Osteoblast (primary cell): ENCODE results near the gene ZKSCAN3. TPM values are rescaled to one million over a fixed set of nuclear protein-coding genes. Genes with fewer than 3 reads are reported as not detected.

Source experiments
- DNase-seq: peaks from one replicate; pipeline ENCODE4 v3.0.0; 2011; ENCODE audit warnings: low spot score, mixed read lengths; ENCODE audit not compliant: insufficient read length; ENCODE audit errors: missing footprints
- H2AFZ ChIP-seq: 2 replicates; pipeline ENCODE4 v1.6.0; 2011; ENCODE audit warnings: mild to moderate bottlenecking, low read length
- H3K27ac ChIP-seq: 2 replicates; pipeline ENCODE4 v1.5.1; 2011; ENCODE audit warnings: mild to moderate bottlenecking, low read depth, low read length, moderate library complexity
- H3K27me3 ChIP-seq: 2 replicates; pipeline ENCODE4 v1.6.0; 2012; ENCODE audit warnings: mild to moderate bottlenecking, control low read depth, inconsistent platforms, low read length, moderate library complexity; ENCODE audit not compliant: insufficient read depth
- H3K36me3 ChIP-seq: 2 replicates; pipeline ENCODE4 v1.5.1; 2011; ENCODE audit warnings: mild to moderate bottlenecking, low read length, control low read depth, moderate library complexity; ENCODE audit not compliant: insufficient read depth
- H3K4me1 ChIP-seq: 2 replicates; pipeline ENCODE4 v1.5.1; 2011; ENCODE audit warnings: mild to moderate bottlenecking, low read length, control low read depth, moderate library complexity; ENCODE audit not compliant: insufficient read depth
- H3K4me2 ChIP-seq: 2 replicates; pipeline ENCODE4 v1.6.0; 2011; ENCODE audit warnings: mild to moderate bottlenecking, low read length; ENCODE audit not compliant: insufficient read depth
- H3K4me3 ChIP-seq: fragments of 200-600 bp; sonication (generic); 3 replicates; pipeline ENCODE4 v1.5.1; 2012; ENCODE audit warnings: mild to moderate bottlenecking, low read length, inconsistent platforms; ENCODE audit not compliant: insufficient read depth
- H3K79me2 ChIP-seq: 2 replicates; pipeline ENCODE4 v1.6.0; 2012; ENCODE audit warnings: mild to moderate bottlenecking, low read length, control low read depth, inconsistent platforms; ENCODE audit not compliant: insufficient read depth
- H3K9me3 ChIP-seq: 2 replicates; pipeline ENCODE4 v1.5.1; 2011; ENCODE audit warnings: low read depth, low read length, control low read depth
- H4K20me1 ChIP-seq: 2 replicates; pipeline ENCODE4 v1.6.0; 2012; ENCODE audit warnings: mild to moderate bottlenecking, low read length, control low read depth; ENCODE audit not compliant: insufficient read depth
- CTCF ChIP-seq: IDR thresholded peaks from 2 replicates; pipeline ENCODE4 v1.5.1; 2011; ENCODE audit warnings: mild to moderate bottlenecking, low read depth, low read length, moderate library complexity; ENCODE audit errors: extremely low read depth
- total RNA-seq: library from RNA; depleted of rRNA; stranded (reverse); fragments of >200 nt; gene quantifications from 2 replicates; pipeline ENCODE4 v1.2.3, GENCODE V29; 2012

ZKSCAN3 gene
- total RNA-seq, 1 donor: 2.9 TPM

GRCh38 chr6:28369463-28369862 is 19.7 kb downstream of the ZKSCAN3 start:
- Histone ChIP-seq H3K4me2 (no peak overlapping the region), H2AFZ (no peak overlapping the region), H4K20me1 (no peaks in the 10 kb centered on the region), H3K9me3 (no peaks in the 10 kb centered on the region), H3K27ac (no peak overlapping the region), H3K79me2 (no peaks in the 10 kb centered on the region), H3K36me3 (peaks cover 16% of the 10 kb centered on the region), H3K4me3 (no peak overlapping the region), H3K27me3 (no peaks in the 10 kb centered on the region), H3K4me1 (no peaks in the 10 kb centered on the region)
- no peak for DNase-seq
- TF ChIP-seq CTCF: no peak

- no peaks in the 10 kb centered on the region for H3K79me2 ChIP-seq
- H3K36me3 ChIP-seq: peaks cover 10% of the 10 kb centered on the region
- TF ChIP-seq CTCF: no peak
- no peak for DNase-seq
- no peaks in the 10 kb centered on the region for H3K4me1 ChIP-seq
- H4K20me1 ChIP-seq: no peaks in the 10 kb centered on the region
- no peak overlapping the region for H3K4me3 ChIP-seq
- H3K9me3 ChIP-seq: no peaks in the 10 kb centered on the region
- no peaks in the 10 kb centered on the region for H3K27me3 ChIP-seq
- no peak overlapping the region for H2AFZ ChIP-seq
- H3K4me2 ChIP-seq: no peak overlapping the region
- H3K27ac ChIP-seq: no peak overlapping the region
These were observed 20.7 kb downstream of the ZKSCAN3 start for GRCh38 chr6:28370440-28370839.

- TF ChIP-seq CTCF: no peak
- no peaks in the 10 kb centered on the region for H4K20me1 ChIP-seq
- H3K9me3 ChIP-seq: no peaks in the 10 kb centered on the region
- H3K4me1 ChIP-seq: no peaks in the 10 kb centered on the region
- H2AFZ ChIP-seq: no peak overlapping the region
- no peak overlapping the region for H3K4me3 ChIP-seq
- H3K36me3 ChIP-seq: peaks cover 4% of the 10 kb centered on the region
- no peak overlapping the region for H3K4me2 ChIP-seq
- H3K27ac ChIP-seq: no peak overlapping the region
- DNase-seq: no peak
- H3K27me3 ChIP-seq: no peaks in the 10 kb centered on the region
- H3K79me2 ChIP-seq: no peaks in the 10 kb centered on the region
These were observed 21.5 kb downstream of the ZKSCAN3 start for GRCh38 chr6:28371280-28371679.

GRCh38 chr6:28371706-28372451 is 22.1 kb downstream of the ZKSCAN3 start:
- H3K79me2 ChIP-seq: no peaks in the 10 kb centered on the region
- H3K4me3 ChIP-seq: no peak overlapping the region
- no peaks in the 10 kb centered on the region for H3K27me3 ChIP-seq
- H2AFZ ChIP-seq: no peak overlapping the region
- H4K20me1 ChIP-seq: no peaks in the 10 kb centered on the region
- no peaks in the 10 kb centered on the region for H3K36me3 ChIP-seq
- H3K4me1 ChIP-seq: no peaks in the 10 kb centered on the region
- no peak for TF ChIP-seq CTCF
- H3K27ac ChIP-seq: no peak overlapping the region
- no peaks in the 10 kb centered on the region for H3K9me3 ChIP-seq
- no peak overlapping the region for H3K4me2 ChIP-seq
- DNase-seq: no peak
